Erythroblast (primary cell): Measurements from ENCODE around the gene TBC1D2B.

Experiments used
- GATA1 ChIP-seq: IDR thresholded peaks from 2 replicates; pipeline ENCODE4 v1.6.1; 2011; ENCODE audit warnings: low read depth, mild to moderate bottlenecking, control low read depth, low read length, moderate library complexity
- POLR2A ChIP-seq: IDR thresholded peaks from 2 replicates; pipeline ENCODE4 v1.6.1; 2011; ENCODE audit warnings: mild to moderate bottlenecking, low read length

GRCh38 chr15:77981281-77982126 is 96.0 kb downstream of the TBC1D2B start:
- TF ChIP-seq POLR2A (no peak), GATA1 (no peak)
